ENCODE measurements around the gene COL15A1.

Gene COL15A1

DNA sequence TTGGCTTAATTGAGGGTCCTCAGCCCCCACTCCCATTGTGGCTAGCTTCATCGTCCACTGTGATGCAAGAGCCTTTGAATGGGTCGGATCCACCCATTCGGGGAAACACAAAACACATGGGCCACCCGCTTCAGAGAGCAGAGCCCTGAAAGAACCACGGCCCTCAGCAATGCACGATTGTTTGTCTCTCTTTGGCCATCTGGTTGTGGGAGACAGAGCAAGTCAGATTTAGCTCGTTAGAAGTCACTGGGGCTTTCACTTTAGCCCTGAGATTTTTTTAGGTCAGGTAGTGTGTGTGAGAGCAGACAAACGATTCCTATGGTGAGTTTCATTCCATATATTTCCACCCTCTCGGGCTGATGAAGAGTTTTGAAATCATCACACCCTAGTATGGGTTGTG is 12.9 kb upstream of the COL15A1 start:
- TF ChIP-seq, protein P1, sequence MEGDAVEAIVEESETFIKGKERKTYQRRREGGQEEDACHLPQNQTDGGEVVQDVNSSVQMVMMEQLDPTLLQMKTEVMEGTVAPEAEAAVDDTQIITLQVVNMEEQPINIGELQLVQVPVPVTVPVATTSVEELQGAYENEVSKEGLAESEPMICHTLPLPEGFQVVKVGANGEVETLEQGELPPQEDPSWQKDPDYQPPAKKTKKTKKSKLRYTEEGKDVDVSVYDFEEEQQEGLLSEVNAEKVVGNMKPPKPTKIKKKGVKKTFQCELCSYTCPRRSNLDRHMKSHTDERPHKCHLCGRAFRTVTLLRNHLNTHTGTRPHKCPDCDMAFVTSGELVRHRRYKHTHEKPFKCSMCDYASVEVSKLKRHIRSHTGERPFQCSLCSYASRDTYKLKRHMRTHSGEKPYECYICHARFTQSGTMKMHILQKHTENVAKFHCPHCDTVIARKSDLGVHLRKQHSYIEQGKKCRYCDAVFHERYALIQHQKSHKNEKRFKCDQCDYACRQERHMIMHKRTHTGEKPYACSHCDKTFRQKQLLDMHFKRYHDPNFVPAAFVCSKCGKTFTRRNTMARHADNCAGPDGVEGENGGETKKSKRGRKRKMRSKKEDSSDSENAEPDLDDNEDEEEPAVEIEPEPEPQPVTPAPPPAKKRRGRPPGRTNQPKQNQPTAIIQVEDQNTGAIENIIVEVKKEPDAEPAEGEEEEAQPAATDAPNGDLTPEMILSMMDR (conservative IDR thresholded peaks at IDR 0.05; ENCODE audit: low read depth, low read length), result no peak
- no peak overlapping the region for H3K4me3 ChIP-seq (ENCODE audit: low read length)
- no peak for DNase-seq (ENCODE audit: low read depth)

DNA sequence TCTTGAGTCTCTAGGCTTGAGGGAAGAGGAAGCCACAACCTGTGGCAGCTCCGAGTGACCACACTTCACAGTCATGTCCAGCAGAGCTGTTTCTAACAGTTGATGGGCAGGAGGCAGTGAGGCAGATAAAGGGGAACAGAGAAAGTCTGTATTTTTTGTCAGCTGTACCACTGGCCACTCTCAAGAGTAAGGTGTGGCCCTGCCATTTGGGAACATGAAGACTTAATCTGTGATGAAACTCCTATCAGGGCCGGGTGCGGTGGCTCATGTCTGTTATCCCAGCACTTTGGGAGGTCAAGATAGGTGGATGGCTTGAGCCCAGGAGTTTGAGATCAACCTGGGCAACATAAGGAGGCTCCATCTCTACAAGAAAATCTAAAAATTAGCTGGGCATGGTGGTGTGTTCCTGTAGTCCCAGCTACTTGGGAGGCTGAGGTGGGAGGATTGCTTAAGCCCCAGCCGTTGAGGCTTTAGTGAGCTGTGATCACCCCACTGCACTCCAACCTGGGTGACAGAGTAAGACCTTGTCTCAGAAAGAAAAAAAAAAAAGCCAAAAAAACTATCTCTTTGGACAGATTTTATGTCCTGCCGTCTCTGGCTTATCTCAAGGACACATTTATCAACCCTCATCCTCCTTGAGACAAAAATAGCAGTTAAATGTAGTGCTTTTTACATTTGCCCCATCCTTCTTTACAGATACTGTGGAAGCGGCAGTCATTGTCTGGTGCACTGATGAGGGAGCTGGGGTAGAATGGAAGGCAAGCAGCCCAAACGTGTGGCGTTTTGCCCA is 11.9 kb upstream of the COL15A1 start:
- no peak for DNase-seq (ENCODE audit: low read depth)
- TF ChIP-seq, protein P1 (conservative IDR thresholded peaks at IDR 0.05; ENCODE audit: low read depth, low read length), result no peak

DNA sequence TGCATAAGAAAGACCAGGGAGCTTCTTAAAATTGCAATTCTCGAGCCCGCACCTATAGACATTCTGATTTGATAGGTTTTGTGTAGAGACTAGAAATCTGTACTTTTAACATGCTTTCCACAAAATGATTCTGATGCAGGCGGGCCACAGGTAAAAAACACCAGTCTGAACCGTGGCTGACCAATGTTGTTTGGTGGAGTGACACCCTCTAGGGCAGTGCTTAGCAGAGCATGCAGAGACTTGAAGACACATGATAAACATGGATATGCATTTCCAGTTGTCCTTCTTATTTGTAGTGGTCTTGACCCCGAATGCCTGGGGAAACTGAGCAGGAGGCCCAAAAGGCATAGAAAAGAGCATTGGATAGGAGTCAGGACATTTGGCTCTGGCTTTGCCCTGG is 10.5 kb upstream of the COL15A1 start:
- no peak for DNase-seq (ENCODE audit: low read depth)
- no peak overlapping the region for H3K4me3 ChIP-seq (ENCODE audit: low read length)
- TF ChIP-seq, protein P1 (conservative IDR thresholded peaks at IDR 0.05; ENCODE audit: low read depth, low read length), result no peak

More for the DNA sequence above, 11.9 kb upstream of the COL15A1 start:
- no peak overlapping the region for H3K4me3 ChIP-seq (ENCODE audit: low read length)

DNA sequence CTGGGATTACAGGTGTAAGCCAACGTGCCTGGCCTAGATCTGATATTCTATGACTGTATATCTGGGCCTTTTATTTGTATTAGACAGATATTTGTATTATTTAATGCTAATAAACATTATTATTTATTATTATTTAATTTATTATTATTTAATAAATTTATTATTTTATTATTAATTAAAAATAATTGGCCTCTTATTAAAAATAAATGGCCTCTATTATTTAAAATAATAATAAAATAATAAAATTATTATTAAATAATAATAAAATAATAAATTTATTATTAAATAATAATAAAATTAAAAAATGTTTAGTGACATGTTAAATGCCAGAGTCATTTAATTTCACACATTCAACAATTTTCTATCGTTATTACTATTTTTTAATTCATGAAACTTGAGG is 9.8 kb upstream of the COL15A1 start:
- no peak for DNase-seq (ENCODE audit: low read depth)
- TF ChIP-seq, protein P1 (conservative IDR thresholded peaks at IDR 0.05; ENCODE audit: low read depth, low read length), result no peak
- H3K4me3 ChIP-seq (ENCODE audit: low read length), result no peak overlapping the region

DNA sequence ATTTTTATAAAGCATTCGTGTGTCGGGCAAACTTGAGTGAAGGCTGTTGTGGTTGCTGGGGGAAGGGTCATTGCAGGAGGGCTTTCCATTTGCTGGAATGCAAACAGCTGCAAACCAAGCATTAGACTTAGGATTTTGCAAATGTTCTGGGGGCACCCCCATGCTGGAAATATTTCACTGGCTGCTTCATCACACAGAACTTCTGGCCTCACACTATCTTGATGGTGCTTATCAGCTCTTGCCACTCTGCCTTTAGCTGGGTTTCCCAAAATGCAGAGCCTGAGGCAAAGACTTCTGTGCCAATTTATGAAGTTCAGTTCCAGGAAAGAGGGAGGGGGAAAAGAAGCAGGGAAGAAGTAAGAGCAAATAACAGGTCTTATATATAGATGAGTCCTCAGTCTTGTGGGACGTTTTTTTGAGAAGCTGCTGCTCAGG is 8.6 kb upstream of the COL15A1 start:
- TF ChIP-seq, protein P1 (conservative IDR thresholded peaks at IDR 0.05; ENCODE audit: low read depth, low read length), result no peak
- DNase-seq (ENCODE audit: low read depth), result no peak
- no peak overlapping the region for H3K4me3 ChIP-seq (ENCODE audit: low read length)

DNA sequence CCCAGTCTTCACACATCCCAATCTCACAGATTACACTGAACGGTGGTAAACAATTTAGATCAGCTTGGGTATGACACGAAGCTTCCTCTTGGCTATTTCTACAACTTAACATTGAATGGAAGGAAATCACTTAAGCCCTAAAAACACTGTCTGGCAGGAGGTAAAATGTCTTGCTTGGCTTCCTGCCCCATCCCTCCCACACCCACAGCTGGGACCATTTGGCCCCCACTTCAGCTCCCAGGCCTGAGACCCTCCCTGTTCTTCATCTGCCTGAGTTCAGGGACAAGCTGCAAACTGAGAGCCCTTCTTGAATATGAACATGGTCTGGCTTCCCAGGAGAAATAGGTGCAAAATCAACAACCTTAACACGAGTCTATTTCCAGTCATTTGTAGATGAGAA is 3.4 kb upstream of the COL15A1 start:
- TF ChIP-seq, protein P1 (conservative IDR thresholded peaks at IDR 0.05; ENCODE audit: low read depth, low read length), result no peak
- DNase-seq (ENCODE audit: low read depth), result no peak
- no peak overlapping the region for H3K4me3 ChIP-seq (ENCODE audit: low read length)

DNA sequence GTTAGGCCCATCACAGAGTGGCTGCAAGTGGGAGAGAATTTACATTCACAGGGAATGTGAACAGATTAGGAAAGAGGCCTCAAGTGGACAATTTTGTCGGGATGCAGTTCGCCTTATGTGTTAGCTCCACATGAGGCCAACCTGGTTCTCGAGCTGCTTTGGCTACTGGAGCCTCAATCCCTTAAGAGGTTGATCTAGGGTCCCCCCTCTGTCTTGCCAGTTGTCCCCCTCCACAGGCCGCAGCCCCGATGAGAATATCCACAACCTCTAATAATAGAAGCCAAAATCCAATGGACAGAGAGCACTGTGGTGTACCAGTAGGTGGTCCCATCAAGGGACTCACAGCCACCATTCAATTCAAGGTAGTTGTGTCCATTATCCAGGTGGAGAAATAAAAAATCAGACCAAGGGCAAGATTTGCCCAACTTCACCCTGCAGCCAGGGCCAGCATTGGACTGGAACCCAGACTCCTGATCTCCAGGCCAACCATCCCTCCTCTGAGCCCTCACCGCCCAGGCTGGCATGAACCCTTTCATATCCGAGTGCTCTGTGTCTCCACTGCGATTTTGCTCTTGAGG is 1.7 kb upstream of the COL15A1 start:
- TF ChIP-seq, protein P1 (conservative IDR thresholded peaks at IDR 0.05; ENCODE audit: low read depth, low read length), result no peak
- no peak for DNase-seq (ENCODE audit: low read depth)
- no peak overlapping the region for H3K4me3 ChIP-seq (ENCODE audit: low read length)

Data from retinal pigment epithelial cell (primary cell).